ENCODE results near the gene OSBPL3.

DNA sequence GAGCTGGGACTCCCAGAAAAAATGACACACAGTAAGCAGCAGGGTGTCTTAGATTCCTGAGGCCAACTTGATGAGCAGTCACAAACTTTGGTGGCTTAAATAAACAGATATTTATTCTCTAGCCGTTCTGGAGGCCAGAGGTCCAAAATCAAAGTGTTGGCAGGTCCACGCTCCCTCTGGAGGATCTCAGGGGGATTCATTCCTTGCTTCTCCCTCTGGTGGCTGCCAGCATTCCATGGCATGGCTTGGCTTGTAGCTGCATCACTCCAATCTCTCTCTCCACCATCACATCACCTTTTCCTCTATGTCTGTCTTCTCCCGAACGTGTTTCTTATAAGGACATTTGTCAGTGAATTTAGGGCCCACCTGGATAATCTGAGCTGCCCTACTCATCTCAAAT, 98.4 kb downstream of the OSBPL3 start:
- TF ChIP-seq, protein P1, sequence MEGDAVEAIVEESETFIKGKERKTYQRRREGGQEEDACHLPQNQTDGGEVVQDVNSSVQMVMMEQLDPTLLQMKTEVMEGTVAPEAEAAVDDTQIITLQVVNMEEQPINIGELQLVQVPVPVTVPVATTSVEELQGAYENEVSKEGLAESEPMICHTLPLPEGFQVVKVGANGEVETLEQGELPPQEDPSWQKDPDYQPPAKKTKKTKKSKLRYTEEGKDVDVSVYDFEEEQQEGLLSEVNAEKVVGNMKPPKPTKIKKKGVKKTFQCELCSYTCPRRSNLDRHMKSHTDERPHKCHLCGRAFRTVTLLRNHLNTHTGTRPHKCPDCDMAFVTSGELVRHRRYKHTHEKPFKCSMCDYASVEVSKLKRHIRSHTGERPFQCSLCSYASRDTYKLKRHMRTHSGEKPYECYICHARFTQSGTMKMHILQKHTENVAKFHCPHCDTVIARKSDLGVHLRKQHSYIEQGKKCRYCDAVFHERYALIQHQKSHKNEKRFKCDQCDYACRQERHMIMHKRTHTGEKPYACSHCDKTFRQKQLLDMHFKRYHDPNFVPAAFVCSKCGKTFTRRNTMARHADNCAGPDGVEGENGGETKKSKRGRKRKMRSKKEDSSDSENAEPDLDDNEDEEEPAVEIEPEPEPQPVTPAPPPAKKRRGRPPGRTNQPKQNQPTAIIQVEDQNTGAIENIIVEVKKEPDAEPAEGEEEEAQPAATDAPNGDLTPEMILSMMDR (IDR thresholded peaks at IDR 0.05), result no peak
- no peak for TF ChIP-seq EZH2 (IDR thresholded peaks at IDR 0.05; ENCODE audit: borderline replicate concordance, insufficient read depth, low read depth, low read length, poor library complexity, severe bottlenecking)

Measured in B cell (primary cell).